Effector memory CD4-positive, alpha-beta T cell (primary cell): Measurements from ENCODE around the gene TFG.

Experiments used
- DNase-seq, 3 donors: peaks; one replicate each; pipeline ENCODE4 v3.0.0-alpha.2; 2020
- H3K27ac ChIP-seq: 2 replicates; pipeline ENCODE4 v1.7.0; 2013; ENCODE audit warnings: mild to moderate bottlenecking, low read length, moderate library complexity; ENCODE audit not compliant: insufficient read depth, poor library complexity, severe bottlenecking
- H3K27me3 ChIP-seq: replicated peaks from 2 replicates; pipeline ENCODE4 v1.7.0; 2013; ENCODE audit warnings: mild to moderate bottlenecking, low read length; ENCODE audit not compliant: insufficient read depth, control insufficient read depth, poor library complexity, severe bottlenecking
- H3K36me3 ChIP-seq: 2 replicates; pipeline ENCODE4 v1.7.0; 2013; ENCODE audit warnings: mild to moderate bottlenecking, low read length, moderate library complexity; ENCODE audit not compliant: control insufficient read depth, insufficient read depth
- H3K4me1 ChIP-seq: 2 replicates; pipeline ENCODE4 v1.7.0; 2013; ENCODE audit warnings: low read length, mild to moderate bottlenecking; ENCODE audit not compliant: control insufficient read depth, insufficient read depth, poor library complexity, severe bottlenecking
- H3K4me3 ChIP-seq: 2 replicates; pipeline ENCODE4 v1.7.0; 2013; ENCODE audit warnings: low read length, low read depth, mild to moderate bottlenecking; ENCODE audit not compliant: insufficient read depth, poor library complexity, severe bottlenecking
- H3K9me3 ChIP-seq: 2 replicates; pipeline ENCODE4 v1.7.0; 2013; ENCODE audit warnings: mild to moderate bottlenecking, low read length, moderate library complexity; ENCODE audit not compliant: control insufficient read depth

The TFG gene

GRCh38 chr3:100748220-100748619 lies 38.9 kb downstream of the TFG start:
- no peak overlapping the region for H3K4me3 ChIP-seq
- H3K9me3 ChIP-seq, result no peaks in the 10 kb centered on the region
- no peak overlapping the region for H3K27ac ChIP-seq
- DNase-seq, result no peak
- H3K36me3 ChIP-seq, result peaks cover 49% of the 10 kb centered on the region
- H3K4me1 ChIP-seq, result no peaks in the 10 kb centered on the region
- no peaks in the 10 kb centered on the region for H3K27me3 ChIP-seq

DNA sequence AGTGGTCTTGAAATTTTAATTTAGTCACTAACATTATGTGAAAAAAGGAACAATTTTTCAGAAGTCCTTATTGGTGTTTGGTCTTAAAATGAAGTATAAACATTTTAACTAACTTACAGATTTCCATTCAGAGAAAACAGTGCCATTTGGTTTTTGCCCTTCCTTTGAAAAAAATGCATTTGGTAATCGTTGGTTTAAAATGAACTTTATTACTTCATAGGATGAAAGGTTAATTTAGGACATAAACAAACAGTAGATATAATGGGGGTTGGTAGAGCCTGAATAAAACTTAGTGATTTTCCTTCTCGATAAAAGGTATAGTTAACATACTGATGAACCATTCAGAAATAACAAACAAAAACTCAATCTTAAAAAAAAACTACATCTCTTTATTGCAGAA lies 39.7 kb downstream of the TFG start:
- H3K9me3 ChIP-seq, result no peaks in the 10 kb centered on the region
- H3K4me3 ChIP-seq, result no peak overlapping the region
- no peak overlapping the region for H3K27ac ChIP-seq
- H3K36me3 ChIP-seq, result peaks cover 49% of the 10 kb centered on the region
- no peak for DNase-seq
- H3K4me1 ChIP-seq, result no peaks in the 10 kb centered on the region
- H3K27me3 ChIP-seq, result no peaks in the 10 kb centered on the region

DNA sequence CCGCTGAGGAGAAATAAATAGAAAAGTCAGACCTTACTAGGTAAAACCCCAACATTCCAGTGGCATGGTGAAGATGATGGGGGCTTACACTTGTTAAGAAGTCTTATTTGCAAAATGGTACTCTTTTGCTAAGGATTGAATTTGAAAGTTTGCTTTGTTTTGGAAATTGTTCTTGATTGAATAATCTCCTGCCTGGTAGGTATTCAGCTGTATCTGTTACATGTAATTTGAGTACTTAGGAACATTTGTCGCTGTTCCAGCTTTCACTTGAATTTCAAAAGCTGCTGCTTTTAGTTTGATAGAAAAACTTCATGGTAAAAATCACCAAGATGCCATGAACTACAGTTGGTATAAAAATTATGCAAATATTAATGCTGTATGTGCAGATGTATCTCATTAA lies 44.6 kb downstream of the TFG start:
- Histone ChIP-seq H3K27ac (no peak overlapping the region), H3K4me1 (no peaks in the 10 kb centered on the region), H3K9me3 (no peaks in the 10 kb centered on the region), H3K36me3 (peaks cover 18% of the 10 kb centered on the region), H3K4me3 (no peak overlapping the region), H3K27me3 (no peaks in the 10 kb centered on the region)
- no peak for DNase-seq

DNA sequence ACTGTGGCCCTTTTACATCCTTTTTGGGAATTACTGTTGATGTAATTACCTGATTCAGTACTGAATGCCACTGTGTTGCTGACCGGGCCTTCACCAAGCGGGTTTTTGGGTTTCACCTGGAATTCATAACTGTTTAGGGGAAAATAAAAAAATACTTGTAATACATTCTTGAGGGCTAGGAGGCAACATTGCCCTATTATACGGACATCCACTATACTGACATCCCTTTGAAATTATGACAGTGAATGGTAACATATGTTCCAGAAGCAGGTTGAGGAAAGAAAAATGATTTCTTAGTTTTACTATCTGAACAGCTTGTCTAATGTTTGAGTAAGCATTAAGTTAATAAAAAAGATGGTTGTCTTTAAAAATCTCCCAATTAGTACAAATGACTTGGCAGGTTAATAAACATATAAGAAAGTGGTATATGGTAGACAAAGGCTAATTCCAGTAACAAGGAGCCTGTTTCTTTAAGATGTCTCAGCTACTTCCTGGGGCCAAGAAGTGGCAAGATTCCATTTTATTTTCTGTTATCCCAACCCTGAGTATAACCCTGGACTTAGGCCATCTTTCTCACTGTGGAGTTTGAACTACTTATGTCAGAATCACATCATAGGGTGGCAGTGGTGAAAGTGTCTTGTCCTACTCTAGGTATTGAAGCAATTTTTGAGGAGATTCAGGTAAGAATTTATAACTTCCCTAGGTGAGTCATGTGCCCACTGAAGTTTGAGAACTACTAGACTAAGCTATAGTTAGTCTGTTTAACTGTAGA lies 45.5 kb downstream of the TFG start:
- Histone ChIP-seq H3K4me3 (no peak overlapping the region), H3K36me3 (peaks cover 10% of the 10 kb centered on the region), H3K27ac (no peak overlapping the region), H3K4me1 (no peaks in the 10 kb centered on the region), H3K9me3 (no peaks in the 10 kb centered on the region), H3K27me3 (no peaks in the 10 kb centered on the region)
- no peak for DNase-seq

GRCh38 chr3:100756441-100756840 lies 47.1 kb downstream of the TFG start:
- Histone ChIP-seq H3K27me3 (no peaks in the 10 kb centered on the region), H3K36me3 (peaks cover 6% of the 10 kb centered on the region), H3K9me3 (no peaks in the 10 kb centered on the region), H3K27ac (no peak overlapping the region), H3K4me1 (no peaks in the 10 kb centered on the region), H3K4me3 (no peak overlapping the region)
- no peak for DNase-seq

- Histone ChIP-seq H3K27ac (no peak overlapping the region), H3K4me3 (no peak overlapping the region), H3K27me3 (no peaks in the 10 kb centered on the region), H3K9me3 (no peaks in the 10 kb centered on the region), H3K36me3 (no peaks in the 10 kb centered on the region), H3K4me1 (no peaks in the 10 kb centered on the region)
- no peak for DNase-seq
Observed at GRCh38 chr3:100759159-100759558, 49.9 kb downstream of the TFG start.

GRCh38 chr3:100759950-100760349 lies 50.7 kb downstream of the TFG start:
- Histone ChIP-seq H3K4me1 (no peaks in the 10 kb centered on the region), H3K4me3 (no peak overlapping the region), H3K9me3 (no peaks in the 10 kb centered on the region), H3K27ac (no peak overlapping the region), H3K36me3 (no peaks in the 10 kb centered on the region), H3K27me3 (no peaks in the 10 kb centered on the region)
- no peak for DNase-seq

DNA sequence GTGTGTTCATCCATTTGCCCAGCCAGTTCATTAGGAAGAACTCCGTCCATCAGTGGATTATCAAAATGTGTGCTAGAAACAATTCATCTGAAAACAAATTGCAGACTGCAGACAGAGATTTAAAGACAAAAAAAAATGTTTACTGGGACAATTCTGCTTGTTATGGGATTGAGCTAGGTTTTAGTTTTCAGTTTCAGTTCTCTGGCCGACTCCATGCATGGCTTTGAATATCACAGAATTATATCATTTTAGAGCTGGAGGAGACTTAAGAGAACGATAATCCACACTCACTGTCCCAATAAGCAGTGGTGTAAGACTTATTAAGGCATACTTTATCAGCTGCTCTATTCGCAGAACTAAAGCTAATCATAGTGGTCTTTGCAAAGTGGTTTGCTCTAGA lies 51.1 kb downstream of the TFG start:
- H3K4me3 ChIP-seq, result no peak overlapping the region

DNA sequence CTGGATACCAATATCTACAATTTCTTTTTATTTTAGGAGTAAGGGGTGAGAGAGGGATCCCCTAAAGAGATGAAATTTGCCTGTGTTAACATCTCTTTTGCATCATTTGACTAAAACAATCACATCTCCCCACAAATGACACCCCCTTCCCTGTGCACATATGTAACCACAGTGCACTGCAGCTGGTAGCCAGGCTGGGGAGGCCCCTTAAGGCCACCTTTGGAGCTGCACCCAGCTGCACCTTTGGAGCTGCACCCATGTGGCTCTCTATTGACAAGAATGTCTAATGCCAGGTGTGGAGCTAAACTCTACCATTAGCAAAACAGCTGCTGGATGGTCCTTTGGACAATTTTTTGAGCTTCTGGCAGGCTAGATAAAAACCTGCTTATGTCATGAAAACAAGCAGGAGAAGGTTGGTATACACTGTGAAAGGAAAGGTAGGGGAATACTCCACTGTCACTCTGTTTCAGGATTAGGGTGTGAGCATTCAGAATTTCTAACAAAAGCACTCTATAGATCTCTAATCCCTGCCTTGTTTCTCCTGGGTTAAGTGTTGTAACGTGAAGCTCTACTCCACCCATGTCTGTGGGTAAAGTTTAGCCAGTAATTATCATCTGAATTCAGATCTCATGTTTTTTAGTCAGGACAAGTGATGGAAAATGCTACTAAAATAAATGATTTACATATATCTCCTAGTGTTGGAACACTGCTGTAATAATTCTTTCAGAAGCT lies 52.1 kb downstream of the TFG start:
- Histone ChIP-seq H3K36me3 (no peaks in the 10 kb centered on the region), H3K9me3 (no peaks in the 10 kb centered on the region), H3K27me3 (no peaks in the 10 kb centered on the region), H3K4me3 (no peak overlapping the region), H3K4me1 (no peaks in the 10 kb centered on the region), H3K27ac (no peak overlapping the region)
- DNase-seq, result no peak

More for the DNA sequence above, 51.1 kb downstream of the TFG start:
- H3K9me3 ChIP-seq, result no peaks in the 10 kb centered on the region
- no peaks in the 10 kb centered on the region for H3K27me3 ChIP-seq
- no peaks in the 10 kb centered on the region for H3K4me1 ChIP-seq
- DNase-seq, result no peak
- H3K27ac ChIP-seq, result no peak overlapping the region
- H3K36me3 ChIP-seq, result no peaks in the 10 kb centered on the region

GRCh38 chr3:100761951-100762350 lies 52.7 kb downstream of the TFG start:
- Histone ChIP-seq H3K4me3 (no peak overlapping the region), H3K36me3 (no peaks in the 10 kb centered on the region), H3K9me3 (no peaks in the 10 kb centered on the region), H3K27me3 (no peaks in the 10 kb centered on the region), H3K4me1 (no peaks in the 10 kb centered on the region), H3K27ac (no peak overlapping the region)
- DNase-seq, result no peak
